MM.1S (cell line): ENCODE measurements around the gene BLCAP.

Source experiments
- EZH2 ChIP-seq: fragments of 300-600 bp; sonication (generic); optimal IDR thresholded peaks from 2 replicates; pipeline ENCODE3; 2017; ENCODE audit warnings: low read depth, mild to moderate bottlenecking, antibody characterized with exemption, low read length, mixed read lengths
- EZH2phosphoT487 ChIP-seq: fragments of 300-600 bp; sonication (generic); IDR thresholded peaks from 2 replicates; pipeline ENCODE4 v1.6.1; 2018; ENCODE audit warnings: antibody characterized with exemption, low read length
- TF ChIP-seq, protein P1 (sequence below): fragments of 300-600 bp; sonication (generic); IDR thresholded peaks from 2 replicates; pipeline ENCODE4 v1.5.1; 2016; ENCODE audit warnings: antibody characterized with exemption, low read length, mixed read lengths

DNA sequence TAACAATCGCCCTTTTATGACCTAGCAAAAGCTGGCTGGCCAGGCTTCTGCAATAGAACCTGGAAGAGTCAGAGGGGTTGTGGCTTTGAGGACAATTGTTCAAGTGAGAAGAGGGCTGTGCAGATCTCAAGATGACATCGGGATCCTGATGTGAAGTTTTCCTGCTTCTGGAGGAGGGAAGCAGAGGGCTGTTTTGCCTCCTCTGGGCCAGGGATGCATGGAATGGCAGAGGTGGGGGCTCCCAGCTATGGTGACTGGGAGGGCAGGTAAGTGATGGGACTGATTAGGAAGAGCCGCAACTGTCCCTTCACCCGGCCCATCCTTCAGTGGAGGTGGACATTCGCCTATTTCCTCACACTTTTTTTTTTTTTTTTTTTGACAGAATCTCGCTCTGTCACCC lies 43.4 kb upstream of the BLCAP start:
- TF ChIP-seq, protein P1, sequence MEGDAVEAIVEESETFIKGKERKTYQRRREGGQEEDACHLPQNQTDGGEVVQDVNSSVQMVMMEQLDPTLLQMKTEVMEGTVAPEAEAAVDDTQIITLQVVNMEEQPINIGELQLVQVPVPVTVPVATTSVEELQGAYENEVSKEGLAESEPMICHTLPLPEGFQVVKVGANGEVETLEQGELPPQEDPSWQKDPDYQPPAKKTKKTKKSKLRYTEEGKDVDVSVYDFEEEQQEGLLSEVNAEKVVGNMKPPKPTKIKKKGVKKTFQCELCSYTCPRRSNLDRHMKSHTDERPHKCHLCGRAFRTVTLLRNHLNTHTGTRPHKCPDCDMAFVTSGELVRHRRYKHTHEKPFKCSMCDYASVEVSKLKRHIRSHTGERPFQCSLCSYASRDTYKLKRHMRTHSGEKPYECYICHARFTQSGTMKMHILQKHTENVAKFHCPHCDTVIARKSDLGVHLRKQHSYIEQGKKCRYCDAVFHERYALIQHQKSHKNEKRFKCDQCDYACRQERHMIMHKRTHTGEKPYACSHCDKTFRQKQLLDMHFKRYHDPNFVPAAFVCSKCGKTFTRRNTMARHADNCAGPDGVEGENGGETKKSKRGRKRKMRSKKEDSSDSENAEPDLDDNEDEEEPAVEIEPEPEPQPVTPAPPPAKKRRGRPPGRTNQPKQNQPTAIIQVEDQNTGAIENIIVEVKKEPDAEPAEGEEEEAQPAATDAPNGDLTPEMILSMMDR, result no peak
- TF ChIP-seq EZH2 (no peak), EZH2phosphoT487 (no peak)
